ENCODE results near the gene RBP3.

DNA sequence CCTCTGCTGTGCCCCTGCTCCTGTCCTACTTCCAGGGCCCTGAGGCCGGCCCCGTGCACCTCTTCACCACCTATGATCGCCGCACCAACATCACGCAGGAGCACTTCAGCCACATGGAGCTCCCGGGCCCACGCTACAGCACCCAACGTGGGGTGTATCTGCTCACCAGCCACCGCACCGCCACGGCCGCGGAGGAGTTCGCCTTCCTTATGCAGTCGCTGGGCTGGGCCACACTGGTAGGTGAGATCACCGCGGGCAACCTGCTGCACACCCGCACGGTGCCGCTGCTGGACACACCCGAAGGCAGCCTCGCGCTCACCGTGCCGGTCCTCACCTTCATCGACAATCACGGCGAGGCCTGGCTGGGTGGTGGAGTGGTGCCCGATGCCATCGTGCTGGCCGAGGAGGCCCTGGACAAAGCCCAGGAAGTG lies 1.8 kb downstream of the RBP3 start:
- no peak for TF ChIP-seq ZFP30 (CRISPR knock-in tag; IDR thresholded peaks at IDR 0.05)
- TF ChIP-seq GLIS3 (CRISPR knock-in tag; IDR thresholded peaks at IDR 0.05), result no peak

Measured in SK-N-SH treated with all-trans-retinoic acid at 6 μM for 48 hours (cell line).